Measurements from ENCODE around the gene AMIGO2.
A peak's percentile ranks its signal among the peaks of the same experiment; 100 is the strongest.
"Not testable (repeated sequence)": the region's sequence is repeated elsewhere in the genome, so short reads cannot be mapped to it uniquely, and the experiment has no call there.

Gene AMIGO2

DNA sequence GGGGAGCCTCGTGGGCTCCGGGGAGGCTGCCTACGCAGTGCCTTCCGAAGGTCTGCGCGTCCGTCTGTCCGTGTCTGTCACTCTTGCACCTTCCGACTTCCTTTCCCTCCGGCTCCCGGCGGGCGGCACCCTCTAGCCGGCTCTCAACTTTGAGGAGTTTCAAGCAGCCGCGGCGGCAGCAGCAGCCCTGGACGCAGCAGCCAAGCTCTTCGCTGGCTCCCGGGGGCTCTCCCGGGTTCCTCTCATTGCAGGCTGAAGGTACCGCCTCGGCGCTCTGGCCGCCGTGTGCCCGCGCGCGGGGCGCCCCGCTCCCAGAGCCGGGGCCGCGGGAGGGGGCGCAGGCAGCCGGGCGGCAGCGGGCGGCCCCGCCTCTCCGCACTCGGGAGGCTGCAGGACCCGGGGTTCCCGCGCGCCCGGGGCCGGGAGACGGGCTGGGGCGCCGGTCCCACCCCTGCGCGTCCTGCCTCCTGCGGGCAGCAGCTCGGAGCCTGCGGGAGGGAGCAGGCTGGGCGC lies at the start of gene AMIGO2, which contains the start of gene PCED1B:
Gene AMIGO2, minus strand, starts transcription at position 492 of the 513 bp plus-strand sequence. CDS start 957 bp downstream, outside the sequence.
Gene PCED1B, plus strand, starts transcription at position 154 of the 513 bp plus-strand sequence. CDS start 155,443 bp downstream, outside the sequence.
- DNase-seq (ENCODE audit: low spot score) (peak; percentile 39), FAIRE-seq (no peak)

DNA sequence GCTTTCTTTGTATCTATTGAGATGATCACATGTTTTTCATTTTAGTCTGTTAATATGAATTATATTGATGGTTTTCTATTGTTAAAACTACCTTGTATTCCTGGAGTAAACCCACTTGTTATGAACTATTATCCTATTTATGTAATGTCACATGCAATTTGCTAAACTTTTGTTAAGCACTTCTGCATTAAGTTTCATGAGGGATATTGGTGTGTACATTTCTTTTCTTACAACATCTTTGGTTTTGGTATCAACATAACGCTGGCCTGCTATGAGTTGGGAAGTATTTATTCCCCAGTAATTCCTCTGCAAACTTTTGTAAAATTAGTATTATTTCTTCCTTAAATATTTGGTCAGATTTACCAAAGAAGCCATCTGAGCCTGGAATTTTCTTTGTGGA lies 46.5 kb upstream of the AMIGO2 start:
- DNase-seq (ENCODE audit: low spot score): no peak
- no peak for FAIRE-seq

- DNase-seq (ENCODE audit: low spot score) (no peak), FAIRE-seq (peak; percentile 40)
Observed at GRCh38 chr12:47124451-47124850, 44.7 kb upstream of the AMIGO2 start.

- FAIRE-seq (no peak), DNase-seq (ENCODE audit: low spot score) (no peak)
Observed at GRCh38 chr12:47123730-47124129, 44.0 kb upstream of the AMIGO2 start.

GRCh38 chr12:47122602-47123001 lies 42.8 kb upstream of the AMIGO2 start:
- FAIRE-seq (no peak), DNase-seq (ENCODE audit: low spot score) (no peak)

GRCh38 chr12:47121146-47121545 lies 41.4 kb upstream of the AMIGO2 start:
- DNase-seq (ENCODE audit: low spot score) (no peak), FAIRE-seq (peak; percentile 59)

DNA sequence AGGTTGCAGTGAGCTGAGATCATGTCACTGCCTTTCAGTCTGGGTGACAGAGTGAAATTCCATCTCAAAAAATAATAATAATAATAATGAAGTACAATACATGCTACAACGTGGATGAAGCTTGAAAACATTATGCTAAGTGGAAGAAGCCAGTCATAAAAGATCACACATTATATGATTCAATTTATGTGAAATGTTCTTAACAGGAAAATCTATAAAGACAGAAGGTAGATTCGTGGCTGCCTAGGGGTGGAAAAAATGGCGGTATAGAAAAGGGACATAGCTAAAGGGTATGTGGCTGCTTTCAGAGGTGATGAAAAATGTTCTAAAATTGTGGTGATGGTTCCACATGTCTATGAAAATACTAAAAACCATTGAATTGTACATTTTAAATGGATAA lies 41.0 kb upstream of the AMIGO2 start:
- DNase-seq (ENCODE audit: low spot score): no peak
- FAIRE-seq: no peak

GRCh38 chr12:47117305-47117704 lies 37.5 kb upstream of the AMIGO2 start:
- DNase-seq (ENCODE audit: low spot score); FAIRE-seq: not testable (repeated sequence)

DNA sequence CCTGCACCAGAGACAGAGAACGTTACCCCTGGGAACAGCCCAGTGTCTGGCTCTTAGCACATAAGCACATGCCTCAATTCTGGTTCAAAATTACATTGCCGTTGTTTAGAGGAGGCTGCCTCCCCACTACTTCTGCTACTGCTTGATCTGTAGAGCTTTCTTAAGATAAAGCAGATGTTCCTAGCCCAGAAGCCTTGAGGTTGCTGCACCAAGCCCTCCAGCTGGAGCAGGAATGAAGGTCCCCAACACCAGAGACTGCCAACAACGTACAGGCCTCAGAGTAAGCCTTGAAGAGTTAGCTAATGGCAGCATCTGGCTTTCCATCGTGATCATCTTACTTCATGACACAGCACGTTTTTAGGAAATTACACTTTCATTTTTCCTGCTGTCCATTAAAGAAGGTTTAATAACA lies 34.7 kb upstream of the AMIGO2 start:
- no peak for FAIRE-seq
- no peak for DNase-seq (ENCODE audit: low spot score)

- FAIRE-seq (no peak), DNase-seq (ENCODE audit: low spot score) (no peak)
Observed at GRCh38 chr12:47112679-47113078, 32.9 kb upstream of the AMIGO2 start.

- FAIRE-seq: no peak
Observed at GRCh38 chr12:47111854-47112253, 32.1 kb upstream of the AMIGO2 start.

GRCh38 chr12:47111392-47111778 lies 31.6 kb upstream of the AMIGO2 start:
- FAIRE-seq: no peak

More at GRCh38 chr12:47111854-47112253, 32.1 kb upstream of the AMIGO2 start:
- DNase-seq (ENCODE audit: low spot score): no peak

DNA sequence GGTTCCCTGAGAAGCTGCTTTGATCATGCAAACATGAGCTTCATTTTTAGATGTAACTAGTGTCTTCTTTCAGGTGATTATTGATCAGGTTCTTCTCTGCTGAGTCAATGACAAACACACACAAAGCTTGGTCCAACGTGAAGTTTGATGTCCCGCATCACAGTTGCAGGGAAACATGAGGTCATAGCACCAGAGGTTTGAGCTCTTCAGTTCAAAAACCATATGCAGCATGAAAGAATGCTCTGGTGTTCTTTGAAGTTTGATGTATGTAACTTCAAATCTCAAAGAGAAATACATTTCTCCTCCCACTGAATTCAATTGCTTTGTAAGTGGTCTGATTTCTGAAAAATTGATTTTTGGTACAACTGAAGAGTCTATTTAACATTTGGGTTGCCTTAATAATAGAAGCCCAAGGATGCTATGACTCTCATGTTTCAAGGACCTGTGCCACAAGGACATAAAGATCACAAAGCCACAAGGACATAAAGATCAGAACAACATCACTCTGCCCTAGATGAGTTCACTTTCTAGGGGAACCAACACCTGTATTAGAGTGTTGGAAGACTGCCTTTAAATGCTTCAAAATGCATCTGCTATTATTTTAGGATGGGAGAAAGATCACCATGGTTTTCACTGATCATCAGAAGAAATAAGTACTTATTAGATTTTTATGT lies 31.1 kb upstream of the AMIGO2 start:
- FAIRE-seq (no peak), DNase-seq (ENCODE audit: low spot score) (no peak)

More at GRCh38 chr12:47111392-47111778, 31.6 kb upstream of the AMIGO2 start:
- no peak for DNase-seq (ENCODE audit: low spot score)

DNA sequence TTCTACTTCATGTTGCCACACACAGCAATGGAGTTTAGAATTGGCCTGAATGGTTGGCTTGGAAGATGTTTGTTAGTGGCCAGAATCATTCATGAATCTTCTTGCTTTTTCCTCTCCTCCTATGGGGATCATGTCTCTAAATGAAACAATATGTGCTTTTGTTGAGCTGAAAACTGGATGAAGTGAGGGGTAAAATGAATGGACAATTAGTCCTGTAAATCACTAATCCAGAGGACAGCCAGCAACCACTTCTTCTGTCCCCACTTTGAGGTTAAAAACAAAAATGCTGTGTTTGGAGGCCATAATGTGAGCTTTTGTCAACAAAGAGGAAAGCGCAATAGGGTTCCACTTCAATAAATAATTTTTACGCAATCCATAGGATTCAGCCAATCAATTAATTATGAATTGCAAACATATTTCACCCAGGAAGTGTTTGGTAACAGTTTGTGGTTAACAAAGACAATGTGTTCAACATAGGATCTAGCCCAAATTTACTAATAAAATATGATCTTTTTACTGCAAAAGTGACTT lies 30.3 kb upstream of the AMIGO2 start:
- FAIRE-seq (no peak), DNase-seq (ENCODE audit: low spot score) (no peak)

DNA sequence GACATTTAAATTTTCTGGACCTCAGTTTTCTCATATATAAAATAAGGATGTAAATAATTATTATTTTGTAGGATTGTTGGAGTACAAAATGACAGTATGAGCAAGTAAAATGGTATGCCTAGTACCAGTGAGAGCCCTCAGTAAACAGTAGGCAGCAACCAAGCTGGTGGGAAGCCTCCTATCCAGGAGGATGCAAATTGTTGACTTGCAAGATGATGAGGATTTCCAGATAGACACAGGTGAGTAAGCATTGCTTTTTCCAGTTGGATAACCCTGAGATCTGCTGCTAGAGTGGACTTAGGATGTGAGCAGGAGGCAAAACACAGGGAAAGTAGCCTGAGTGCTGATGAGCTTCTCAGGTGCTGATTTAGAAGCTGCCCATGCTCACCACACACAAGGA lies 28.2 kb upstream of the AMIGO2 start:
- DNase-seq (ENCODE audit: low spot score): no peak

DNA sequence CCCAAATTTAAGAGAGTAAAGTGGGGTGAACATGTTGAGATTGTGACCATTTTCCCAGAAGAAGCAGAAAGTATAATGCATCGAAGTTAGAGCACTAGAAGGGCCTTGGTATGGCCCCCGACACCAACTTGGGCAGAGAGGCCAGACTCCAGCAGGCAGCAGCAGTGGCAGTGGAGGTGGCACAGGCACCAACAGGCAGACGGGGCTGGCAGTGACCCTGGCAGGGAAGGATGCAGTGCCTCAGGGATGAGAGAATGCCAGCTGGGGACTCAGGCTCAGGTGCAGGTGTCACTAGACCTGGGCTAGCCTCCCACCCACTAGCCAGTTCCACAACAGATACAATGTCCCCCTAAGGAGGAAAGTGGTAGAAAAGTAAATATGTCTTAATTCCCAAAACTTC lies 27.7 kb upstream of the AMIGO2 start:
- FAIRE-seq (no peak), DNase-seq (ENCODE audit: low spot score) (no peak)

More for the DNA sequence above, 28.2 kb upstream of the AMIGO2 start:
- FAIRE-seq: no peak

DNA sequence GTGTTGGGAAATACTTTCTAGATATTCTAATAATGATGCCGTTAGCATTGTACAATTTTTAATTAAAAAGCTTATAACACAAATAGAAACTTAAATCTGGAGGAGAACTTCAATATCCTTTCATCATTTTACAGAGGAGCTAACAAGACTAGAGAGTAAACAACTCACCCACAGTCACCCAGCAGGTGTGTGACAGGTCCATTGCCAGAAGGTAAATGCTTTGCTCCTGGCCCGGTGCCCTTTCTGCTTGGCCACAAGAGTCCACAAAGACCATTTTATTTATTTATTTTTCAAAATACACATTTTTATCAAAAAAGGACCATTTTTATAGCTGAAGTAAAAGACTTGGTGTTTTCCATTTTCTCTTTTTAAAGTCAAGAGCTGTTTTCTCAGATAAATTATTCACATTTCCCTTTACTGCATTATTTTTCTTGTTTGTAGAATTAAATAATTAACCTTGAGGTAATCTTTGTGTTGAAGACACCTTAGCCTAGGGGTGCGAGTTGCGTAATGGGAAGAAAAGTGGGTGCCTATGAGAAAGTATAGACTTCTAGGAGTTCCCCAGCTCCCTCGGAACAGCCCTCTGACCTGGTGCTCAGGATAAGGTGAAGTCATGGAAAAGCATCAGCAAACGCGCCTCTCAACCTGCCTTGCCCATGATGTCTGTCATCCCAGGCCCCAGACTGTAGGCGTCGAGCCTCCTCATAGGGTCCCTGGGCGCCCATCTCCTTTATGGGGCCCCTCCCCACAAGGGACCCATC lies 26.3 kb upstream of the AMIGO2 start:
- DNase-seq (ENCODE audit: low spot score): no peak
- no peak for FAIRE-seq

GRCh38 chr12:47102845-47103651 lies 23.3 kb upstream of the AMIGO2 start:
- FAIRE-seq: peak; percentile 82
- DNase-seq (ENCODE audit: low spot score): peak; percentile 57

- DNase-seq (ENCODE audit: low spot score) (no peak), FAIRE-seq (no peak)
Observed at GRCh38 chr12:47102406-47102805, 22.6 kb upstream of the AMIGO2 start.

DNA sequence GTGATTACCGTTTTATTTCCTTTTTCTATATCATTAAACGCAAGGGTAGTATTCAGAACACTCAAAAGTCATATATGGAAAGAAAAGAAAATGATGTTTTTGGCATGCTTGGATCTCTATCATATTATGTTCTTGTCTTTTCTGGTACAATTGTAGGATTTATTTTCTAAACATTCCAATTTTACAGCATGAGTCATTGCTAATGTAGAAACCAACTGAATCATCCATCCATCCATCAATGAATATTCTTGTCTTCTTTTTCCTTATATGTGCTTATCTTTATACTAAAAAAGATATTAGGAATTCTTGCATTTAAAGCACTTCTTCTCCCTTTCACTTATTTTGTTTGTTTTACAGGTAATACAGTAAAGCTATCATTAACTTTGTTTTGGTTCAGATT lies 20.4 kb upstream of the AMIGO2 start:
- peak; percentile 76 for FAIRE-seq
- DNase-seq (ENCODE audit: low spot score): no peak

GRCh38 chr12:47099610-47100009 lies 19.9 kb upstream of the AMIGO2 start:
- FAIRE-seq: no peak
- DNase-seq (ENCODE audit: low spot score): no peak

Measured in RCC 7860 (cell line).